K562 (cell line): ENCODE results near the gene MT1M. TPM values are rescaled to one million over a fixed set of nuclear protein-coding genes. Genes with fewer than 3 reads are reported as not detected.

Experiments
- ATF1 ChIP-seq, 2 experiments: fragments of 450-650 bp in 1 of 2; IDR thresholded peaks; 2 replicates each; pipeline ENCODE4 v1.6.1; 2016; ENCODE audit warnings: missing compliant biosample characterization in 1 of 2, missing genetic modification characterization in 1 of 2
- ATF3 ChIP-seq, 2 experiments: fragments of 450-650 bp in 1 of 2; sonication (generic) in 1 of 2; formaldehyde crosslinking in 1 of 2; IDR thresholded peaks in 1 of 2; conservative IDR thresholded peaks in 1 of 2; 2 replicates each; pipeline versions ENCODE4 v1.6.1 to v1.8.1; 2016 to 2023; ENCODE audit warnings: mild to moderate bottlenecking in 2 of 2, moderate library complexity in 2 of 2, inconsistent platforms in 1 of 2, missing genetic modification reagents in 1 of 2
- BRF1 ChIP-seq: IDR thresholded peaks from 3 replicates; pipeline ENCODE4 v1.6.1; 2011; ENCODE audit warnings: borderline replicate concordance, mild to moderate bottlenecking; ENCODE audit not compliant: insufficient read length; ENCODE audit errors: extremely low read depth
- CBX3 ChIP-seq, 2 experiments: IDR thresholded peaks; 1 replicate in 1 of 2; 2 replicates in 1 of 2; pipeline ENCODE4 v1.6.1; 2012; ENCODE audit warnings: inconsistent platforms in 2 of 2, low read length in 2 of 2, borderline replicate concordance in 1 of 2, control low read depth in 1 of 2
- COPS2 ChIP-seq: fragments of 450-650 bp; conservative IDR thresholded peaks from 2 replicates; pipeline ENCODE4 v1.6.1; 2016; ENCODE audit warnings: mild to moderate bottlenecking, moderate library complexity
- EP400 ChIP-seq: fragments of 450-650 bp; IDR thresholded peaks from 2 replicates; pipeline ENCODE4 v1.6.1; 2017; ENCODE audit warnings: antibody characterized with exemption, mild to moderate bottlenecking, moderate library complexity
- ESRRB ChIP-seq: fragments of 250-450 bp; sonication (Bioruptor Pico); IDR thresholded peaks from 2 replicates; pipeline ENCODE4 v1.5.0; 2020; ENCODE audit warnings: mild to moderate bottlenecking, moderate library complexity, borderline replicate concordance
- ETS2 ChIP-seq: IDR thresholded peaks from 2 replicates; pipeline ENCODE4 v1.6.1; 2016; ENCODE audit warnings: borderline replicate concordance, missing genetic modification characterization, mild to moderate bottlenecking, moderate library complexity, missing compliant biosample characterization; ENCODE audit not compliant: poor library complexity, severe bottlenecking
- FOSL1 ChIP-seq: fragments of 200-800 bp; sonication (Bioruptor generic); conservative IDR thresholded peaks from 2 replicates; pipeline ENCODE4 v1.6.1; 2016; ENCODE audit warnings: missing genetic modification characterization, missing compliant biosample characterization
- GATA2 ChIP-seq: sonication (generic); formaldehyde crosslinking; IDR thresholded peaks from 2 replicates; pipeline ENCODE4 v1.4.0; 2020; ENCODE audit warnings: mild to moderate bottlenecking, missing genetic modification reagents
- GTF2B ChIP-seq: IDR thresholded peaks from 2 replicates; pipeline ENCODE4 v1.6.1; 2011; ENCODE audit not compliant: insufficient read length; ENCODE audit errors: extremely low read depth
- HMGN3 ChIP-seq: IDR thresholded peaks from 2 replicates; pipeline ENCODE4 v1.6.1; 2011; ENCODE audit warnings: borderline replicate concordance, low read depth, mild to moderate bottlenecking, mixed read lengths, low read length; ENCODE audit not compliant: insufficient read length; ENCODE audit errors: extremely low read depth
- JUNB ChIP-seq: fragments of 450-650 bp; formaldehyde crosslinking; conservative IDR thresholded peaks from 2 replicates; pipeline ENCODE4 v1.4.0; 2020; ENCODE audit warnings: mild to moderate bottlenecking
- MECOM ChIP-seq: fragments of 250-450 bp; sonication (Bioruptor Pico); IDR thresholded peaks from 2 replicates; pipeline ENCODE4 v1.8.0; 2022; ENCODE audit warnings: inconsistent platforms
- NRF1 ChIP-seq, 2 experiments: fragments of 450-650 bp; IDR thresholded peaks in 1 of 2; conservative IDR thresholded peaks in 1 of 2; 2 replicates each; pipeline ENCODE4 v1.6.1; 2014; ENCODE audit warnings: mild to moderate bottlenecking in 2 of 2
- POLR2H ChIP-seq: IDR thresholded peaks from 2 replicates; pipeline ENCODE4 v1.6.1; 2016; ENCODE audit warnings: missing genetic modification characterization, low read depth, mild to moderate bottlenecking, control low read depth, missing compliant biosample characterization, moderate library complexity
- PRMT5 ChIP-seq: sonication (generic); formaldehyde crosslinking; IDR thresholded peaks from 2 replicates; pipeline ENCODE4 v1.5.0; 2020; ENCODE audit warnings: missing genetic modification reagents
- RBM17 ChIP-seq: fragments of 200-400 bp; formaldehyde crosslinking; IDR thresholded peaks from 2 replicates; pipeline ENCODE4 v1.6.1; 2017; ENCODE audit warnings: low read depth, mild to moderate bottlenecking, low read length, borderline replicate concordance
- SNAPC5 ChIP-seq: fragments of 250-450 bp; sonication (Bioruptor Pico); IDR thresholded peaks from 2 replicates; pipeline ENCODE4 v1.8.0; 2021; ENCODE audit warnings: moderate library complexity, mild to moderate bottlenecking, inconsistent platforms
- THAP12 ChIP-seq: fragments of 250-450 bp; sonication (Bioruptor Pico); IDR thresholded peaks from 2 replicates; pipeline ENCODE4 v1.9.0; 2021; ENCODE audit warnings: mild to moderate bottlenecking, inconsistent platforms
- TSC22D4 ChIP-seq: fragments of 450-650 bp; IDR thresholded peaks from 2 replicates; pipeline ENCODE4 v1.6.1; 2016; ENCODE audit warnings: missing genetic modification characterization, missing biosample characterization, control low read depth
- ZNF512 ChIP-seq: IDR thresholded peaks from 2 replicates; pipeline ENCODE4 v1.6.1; 2016; ENCODE audit warnings: missing genetic modification characterization, missing compliant biosample characterization
- ZSCAN29 ChIP-seq: fragments of 450-650 bp; IDR thresholded peaks from 2 replicates; pipeline ENCODE4 v1.6.1; 2017
- polyA plus RNA-seq, 8 experiments: library from polyadenylated mRNA; depleted of rRNA in 4 of 8; stranded (reverse) in 5 of 8; unstranded in 3 of 8; fragments of >200 nt; fragmentation: Nextera tagmentation in 2 of 8; fragmentation: Illumina TruSeq in 1 of 8; extraction: Ambion mirVana in 2 of 8; extraction: Trizol in 1 of 8; gene quantifications; 2 replicates each; pipeline versions ENCODE4 v1.2.1 to v1.2.3, GENCODE V29; 2011 to 2014; ENCODE audit warnings: inconsistent platforms in 1 of 8, missing spikeins in 1 of 8
- total RNA-seq, 7 experiments: library from RNA; depleted of rRNA in 6 of 7; stranded (reverse); fragments of >200 nt in 6 of 7; fragmentation: Illumina TruSeq in 2 of 7; extraction: Trizol in 2 of 7; gene quantifications; 2 replicates each; pipeline versions ENCODE4 v1.2.1 to v1.2.3, GENCODE V29; 2011 to 2021; ENCODE audit warnings: low replicate concordance in 1 of 7

Gene MT1M
- total and polyA plus RNA-seq, 9 of the 15 experiments (the other 6 are each of a cell fraction or from before 2014, with no cell fraction given): not detected

GRCh38 chr16:56606071-56606475 lies 26.4 kb upstream of the MT1M start (continued):
- TF ChIP-seq TSC22D4 (tag) (no peak), FOSL1 (tag) (peak; percentile 62), NRF1 (conservative IDR thresholded peaks at IDR 0.05 in 1 of 2, IDR thresholded peaks at IDR 0.05 in 1 of 2) (no peak), ATF3 (IDR thresholded peaks at IDR 0.05) (peak; percentile 81), ATF3 (CRISPR knock-in tag; conservative IDR thresholded peaks at IDR 0.05) (no peak), THAP12 (CRISPR knock-in tag) (no peak), ATF1 (CRISPR knock-in tag; IDR thresholded peaks at IDR 0.05) (no peak), ATF1 (tag; IDR thresholded peaks at IDR 0.05) (peak; percentile 54; the same call in 1 of the 2 replicates), POLR2H (no peak), HMGN3 (no peak), COPS2 (no peak), GTF2B (no peak), CBX3 (IDR thresholded peaks at IDR 0.05; ENCODE audit: borderline replicate concordance in 1 of 2, low read length in 2 of 2) (no peak), MECOM (CRISPR knock-in tag) (no peak), JUNB (CRISPR knock-in tag) (peak; percentile 42; the same call in 1 of the 2 replicates), ZNF512 (no peak), RBM17 (no peak), GATA2 (no peak), ETS2 (tag) (no peak), ZSCAN29 (no peak), ESRRB (CRISPR knock-in tag) (no peak), SNAPC5 (CRISPR knock-in tag) (no peak), EP400 (no peak), BRF1 (no peak), PRMT5 (no peak)
